Measurements from ENCODE around the gene TANC2.

The TANC2 gene

DNA sequence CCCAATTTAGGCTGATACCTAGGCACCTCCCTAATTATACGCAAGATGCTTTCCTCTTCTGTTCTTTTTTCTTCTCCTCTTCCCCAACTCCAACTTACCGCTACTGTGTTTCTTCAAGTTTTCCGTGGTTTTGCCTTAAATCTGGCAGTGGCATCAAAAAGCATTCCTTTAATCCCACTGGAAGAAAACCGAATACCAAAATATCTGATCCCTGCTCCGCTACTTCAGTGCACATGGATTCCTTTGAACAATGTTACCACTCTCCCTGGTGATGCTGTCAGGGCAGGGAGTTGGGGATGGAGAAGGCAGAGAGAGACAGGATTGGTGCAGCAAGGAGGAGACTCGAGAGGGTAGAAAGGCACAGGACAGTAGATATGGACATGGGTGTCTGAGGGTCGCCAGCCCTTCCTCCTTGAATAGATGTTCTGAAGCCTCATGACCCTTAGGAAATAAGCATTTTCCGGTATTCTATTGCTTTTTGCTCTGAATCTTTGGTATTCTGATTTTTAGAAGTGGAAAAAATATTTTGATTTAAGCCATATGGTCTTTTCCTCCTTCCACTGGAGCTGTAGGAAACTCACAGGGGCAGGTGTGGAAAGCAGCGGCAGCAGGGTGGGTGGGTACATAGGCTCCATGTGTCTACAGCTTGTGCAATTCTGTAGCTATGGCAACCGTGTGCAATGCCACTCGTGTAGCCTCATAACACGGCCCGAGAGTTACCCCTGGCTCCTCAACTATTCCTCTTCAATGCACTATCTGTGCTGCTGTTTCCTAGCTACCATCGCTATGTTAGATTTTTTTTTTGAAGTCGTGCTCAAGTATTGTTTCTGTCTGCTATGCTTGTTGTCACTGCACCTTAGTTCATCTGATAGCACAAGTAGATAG, 32.3 kb upstream of the TANC2 start:
- Histone ChIP-seq H3K9me3 (ENCODE audit: low read length) (no peaks in the 10 kb centered on the region), H3K4me3 (ENCODE audit: low read depth in 1 of 2, low read length in 2 of 2) (no peak overlapping the region), H3K4me1 (ENCODE audit: insufficient read depth, low read length) (no peaks in the 10 kb centered on the region), H3K27me3 (ENCODE audit: control insufficient read depth in 1 of 2, insufficient read depth in 2 of 2, low read length in 2 of 2) (no peaks in the 10 kb centered on the region), H3K27ac (ENCODE audit: low read depth, low read length) (no peak overlapping the region), H3K9ac (ENCODE audit: low read length) (no peak overlapping the region), H3K36me3 (ENCODE audit: insufficient read depth, low read length) (no peaks in the 10 kb centered on the region)

DNA sequence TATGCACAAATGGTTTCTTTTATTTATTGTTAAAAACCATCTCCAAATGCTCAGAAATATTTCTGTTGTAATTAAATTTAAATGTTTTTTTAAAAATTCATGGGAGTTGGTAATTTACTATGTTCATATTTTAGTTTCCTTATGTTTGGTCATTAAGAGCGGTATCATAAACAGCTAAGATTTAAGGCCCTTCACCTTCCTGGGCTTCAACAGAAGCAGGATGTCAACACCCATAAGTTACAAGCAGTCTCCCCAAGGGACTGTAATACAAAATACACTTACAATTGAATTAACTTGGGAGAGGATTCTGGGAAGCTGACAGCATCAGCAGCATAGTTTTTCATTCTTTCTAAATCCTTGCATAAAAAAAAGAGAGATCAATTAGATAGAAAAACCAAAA, 30.9 kb upstream of the TANC2 start:
- no peak overlapping the region for H3K27ac ChIP-seq (ENCODE audit: low read depth, low read length)
- H3K4me1 ChIP-seq (ENCODE audit: insufficient read depth, low read length), result no peaks in the 10 kb centered on the region
- H3K9ac ChIP-seq (ENCODE audit: low read length), result no peak overlapping the region
- H3K9me3 ChIP-seq (ENCODE audit: low read length), result no peaks in the 10 kb centered on the region
- no peak overlapping the region for H3K4me3 ChIP-seq (ENCODE audit: low read depth in 1 of 2, low read length in 2 of 2)
- no peaks in the 10 kb centered on the region for H3K36me3 ChIP-seq (ENCODE audit: insufficient read depth, low read length)
- H3K27me3 ChIP-seq (ENCODE audit: control insufficient read depth in 1 of 2, insufficient read depth in 2 of 2, low read length in 2 of 2), result no peaks in the 10 kb centered on the region

DNA sequence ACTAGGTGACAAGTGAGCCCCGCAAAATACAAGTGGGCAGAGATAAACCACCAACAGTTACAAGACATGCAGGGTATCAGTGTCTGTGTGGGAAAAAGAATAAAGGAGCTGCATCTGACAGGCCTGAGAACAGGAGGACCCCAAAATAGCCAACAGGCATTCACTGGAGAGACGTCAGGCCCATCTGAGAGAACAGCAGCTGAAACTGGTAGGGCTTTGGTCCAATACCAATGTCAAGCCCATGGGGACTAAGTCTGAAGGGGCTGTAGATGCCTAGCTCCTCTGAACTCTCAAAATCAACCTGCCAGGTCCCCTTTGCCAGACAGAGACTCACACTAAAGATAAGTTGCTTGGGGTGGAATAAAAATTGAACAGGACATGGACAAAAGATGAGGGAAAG, 30.5 kb upstream of the TANC2 start:
- Histone ChIP-seq H3K4me1 (ENCODE audit: insufficient read depth, low read length) (no peaks in the 10 kb centered on the region), H3K27ac (ENCODE audit: low read depth, low read length) (no peak overlapping the region), H3K27me3 (ENCODE audit: control insufficient read depth in 1 of 2, insufficient read depth in 2 of 2, low read length in 2 of 2) (no peaks in the 10 kb centered on the region), H3K36me3 (ENCODE audit: insufficient read depth, low read length) (no peaks in the 10 kb centered on the region), H3K4me3 (ENCODE audit: low read depth in 1 of 2, low read length in 2 of 2) (no peak overlapping the region), H3K9ac (ENCODE audit: low read length) (no peak overlapping the region), H3K9me3 (ENCODE audit: low read length) (no peaks in the 10 kb centered on the region)

DNA sequence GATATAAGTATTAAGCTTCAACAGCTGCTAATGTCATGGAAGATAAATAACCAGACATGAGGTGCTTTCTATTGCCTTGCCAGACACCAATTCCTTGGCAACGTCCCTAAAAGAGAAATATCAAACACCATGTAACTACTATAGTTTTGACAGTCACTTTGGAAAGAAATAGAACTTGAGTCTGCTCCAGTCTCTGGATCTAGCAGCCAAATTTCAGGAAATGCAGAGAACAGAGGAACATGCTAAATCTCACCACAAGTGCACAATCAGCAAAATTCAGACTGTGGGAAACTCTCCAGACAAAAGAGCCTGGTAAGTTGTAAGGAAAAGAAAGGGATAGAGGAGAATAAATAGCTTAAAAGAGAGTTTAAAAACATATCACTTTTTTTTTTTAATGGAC, 28.4 kb upstream of the TANC2 start:
- Histone ChIP-seq H3K4me1 (ENCODE audit: insufficient read depth, low read length) (no peaks in the 10 kb centered on the region), H3K4me3 (ENCODE audit: low read depth in 1 of 2, low read length in 2 of 2) (no peak overlapping the region), H3K27me3 (ENCODE audit: control insufficient read depth in 1 of 2, insufficient read depth in 2 of 2, low read length in 2 of 2) (no peaks in the 10 kb centered on the region), H3K9ac (ENCODE audit: low read length) (no peak overlapping the region), H3K36me3 (ENCODE audit: insufficient read depth, low read length) (no peaks in the 10 kb centered on the region), H3K9me3 (ENCODE audit: low read length) (peaks cover 6% of the 10 kb centered on the region), H3K27ac (ENCODE audit: low read depth, low read length) (no peak overlapping the region)

DNA sequence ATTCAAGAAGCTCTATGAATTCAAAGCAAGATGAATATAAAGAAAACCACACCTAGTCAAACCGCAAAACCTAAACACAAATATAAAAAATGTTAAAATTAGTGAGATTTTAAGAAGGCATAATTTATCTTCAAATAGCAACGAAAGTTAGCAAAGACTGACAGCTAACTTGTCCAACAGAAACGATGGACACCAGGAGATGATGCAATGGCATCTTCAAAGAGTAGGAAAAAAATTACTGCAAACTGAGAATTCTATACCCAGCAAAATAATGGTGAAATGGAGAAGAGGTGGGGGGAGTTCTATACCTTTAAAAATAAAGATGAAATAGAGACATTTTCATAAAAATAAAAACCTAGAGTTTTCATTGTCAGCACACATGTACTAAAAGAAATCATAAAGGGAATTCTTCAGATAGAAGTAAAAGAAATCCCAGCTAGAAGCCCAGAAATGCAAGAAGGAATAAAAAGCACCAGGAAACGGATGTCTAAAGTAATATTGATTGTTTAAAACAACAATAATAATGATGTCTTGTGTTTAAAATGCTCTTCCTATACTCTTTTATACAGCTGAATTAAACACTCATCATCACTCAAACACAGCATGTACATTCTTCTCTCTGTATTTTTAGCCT, 24.6 kb upstream of the TANC2 start:
- H3K4me1 ChIP-seq (ENCODE audit: insufficient read depth, low read length), result no peaks in the 10 kb centered on the region
- H3K9ac ChIP-seq (ENCODE audit: low read length), result no peak overlapping the region
- no peak overlapping the region for H3K4me3 ChIP-seq (ENCODE audit: low read depth in 1 of 2, low read length in 2 of 2)
- no peak overlapping the region for H3K27ac ChIP-seq (ENCODE audit: low read depth, low read length)
- H3K27me3 ChIP-seq (ENCODE audit: control insufficient read depth in 1 of 2, insufficient read depth in 2 of 2, low read length in 2 of 2), result no peaks in the 10 kb centered on the region
- H3K36me3 ChIP-seq (ENCODE audit: insufficient read depth, low read length), result no peaks in the 10 kb centered on the region
- peaks cover 6% of the 10 kb centered on the region for H3K9me3 ChIP-seq (ENCODE audit: low read length)

DNA sequence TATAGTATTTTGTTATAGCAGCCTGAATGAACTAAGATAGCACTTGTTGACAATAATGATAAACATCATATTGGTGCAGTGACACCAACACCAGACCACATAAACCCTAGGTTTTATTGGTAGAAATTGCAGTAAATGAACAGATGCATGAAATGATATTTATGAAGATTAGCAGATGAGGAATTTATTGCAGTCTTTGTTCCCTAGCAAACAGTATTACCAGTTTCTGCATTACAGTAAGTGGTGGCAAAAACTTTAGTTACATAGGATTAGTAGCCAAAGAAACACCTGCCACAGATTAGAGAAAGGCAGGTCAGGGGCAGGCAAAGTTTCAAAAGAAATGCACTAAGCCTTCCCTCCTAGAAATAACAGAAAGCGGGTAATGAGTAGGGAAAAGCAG, 17.7 kb upstream of the TANC2 start:
- Histone ChIP-seq H3K36me3 (ENCODE audit: insufficient read depth, low read length) (no peaks in the 10 kb centered on the region), H3K9ac (ENCODE audit: low read length) (no peak overlapping the region), H3K4me3 (ENCODE audit: low read depth in 1 of 2, low read length in 2 of 2) (no peak overlapping the region), H3K27ac (ENCODE audit: low read depth, low read length) (no peak overlapping the region), H3K27me3 (ENCODE audit: control insufficient read depth in 1 of 2, insufficient read depth in 2 of 2, low read length in 2 of 2) (no peaks in the 10 kb centered on the region), H3K9me3 (ENCODE audit: low read length) (no peaks in the 10 kb centered on the region), H3K4me1 (ENCODE audit: insufficient read depth, low read length) (no peaks in the 10 kb centered on the region)

DNA sequence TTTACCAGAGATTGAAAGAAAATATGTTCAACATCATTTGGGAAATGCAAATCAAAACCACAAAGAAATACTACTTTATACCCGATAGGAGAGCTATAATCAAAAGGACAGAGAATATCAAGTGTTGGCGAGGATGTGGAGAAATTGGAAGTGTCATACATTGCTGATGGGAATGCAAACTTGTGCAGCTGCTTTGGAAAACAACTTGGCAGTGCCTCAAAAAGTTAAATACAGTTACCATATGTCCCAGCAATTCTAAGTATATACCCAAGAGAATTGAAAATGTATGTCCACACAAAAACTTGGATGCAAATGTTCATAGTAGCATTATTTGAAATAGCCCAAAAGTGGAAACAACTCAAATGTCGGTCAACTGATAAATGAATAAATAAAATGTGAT, 17.0 kb upstream of the TANC2 start:
- no peak overlapping the region for H3K4me3 ChIP-seq (ENCODE audit: low read depth in 1 of 2, low read length in 2 of 2)
- H3K4me1 ChIP-seq (ENCODE audit: insufficient read depth, low read length), result no peaks in the 10 kb centered on the region
- H3K36me3 ChIP-seq (ENCODE audit: insufficient read depth, low read length), result no peaks in the 10 kb centered on the region

DNA sequence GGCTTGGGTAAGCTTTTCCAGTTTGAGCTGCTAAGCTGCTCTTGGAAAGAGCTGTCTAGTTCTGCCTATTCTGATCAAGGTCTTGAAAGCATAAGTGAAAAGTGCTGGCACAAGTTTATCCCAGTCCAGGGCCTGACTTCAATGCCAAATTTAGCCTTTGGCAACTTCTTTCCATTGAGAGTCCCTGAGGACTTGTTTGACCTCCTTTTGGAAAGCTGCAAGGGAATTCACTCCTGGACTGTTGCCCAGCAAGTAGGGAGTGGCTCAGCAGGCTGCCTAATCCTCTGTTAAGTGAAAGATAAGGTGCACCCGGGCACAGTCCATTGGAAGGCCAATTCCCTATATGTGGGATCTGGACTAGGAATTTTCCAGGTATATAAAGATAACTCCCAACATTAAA, 16.0 kb upstream of the TANC2 start:
- Histone ChIP-seq H3K9me3 (ENCODE audit: low read length) (no peaks in the 10 kb centered on the region), H3K9ac (ENCODE audit: low read length) (no peak overlapping the region), H3K27ac (ENCODE audit: low read depth, low read length) (no peak overlapping the region), H3K27me3 (ENCODE audit: control insufficient read depth in 1 of 2, insufficient read depth in 2 of 2, low read length in 2 of 2) (no peaks in the 10 kb centered on the region), H3K4me1 (ENCODE audit: insufficient read depth, low read length) (no peaks in the 10 kb centered on the region), H3K4me3 (ENCODE audit: low read depth in 1 of 2, low read length in 2 of 2) (no peak overlapping the region), H3K36me3 (ENCODE audit: insufficient read depth, low read length) (no peaks in the 10 kb centered on the region)

More for the DNA sequence above, 17.0 kb upstream of the TANC2 start:
- Histone ChIP-seq H3K9ac (ENCODE audit: low read length) (no peak overlapping the region), H3K9me3 (ENCODE audit: low read length) (no peaks in the 10 kb centered on the region), H3K27ac (ENCODE audit: low read depth, low read length) (no peak overlapping the region), H3K27me3 (ENCODE audit: control insufficient read depth in 1 of 2, insufficient read depth in 2 of 2, low read length in 2 of 2) (no peaks in the 10 kb centered on the region)

DNA sequence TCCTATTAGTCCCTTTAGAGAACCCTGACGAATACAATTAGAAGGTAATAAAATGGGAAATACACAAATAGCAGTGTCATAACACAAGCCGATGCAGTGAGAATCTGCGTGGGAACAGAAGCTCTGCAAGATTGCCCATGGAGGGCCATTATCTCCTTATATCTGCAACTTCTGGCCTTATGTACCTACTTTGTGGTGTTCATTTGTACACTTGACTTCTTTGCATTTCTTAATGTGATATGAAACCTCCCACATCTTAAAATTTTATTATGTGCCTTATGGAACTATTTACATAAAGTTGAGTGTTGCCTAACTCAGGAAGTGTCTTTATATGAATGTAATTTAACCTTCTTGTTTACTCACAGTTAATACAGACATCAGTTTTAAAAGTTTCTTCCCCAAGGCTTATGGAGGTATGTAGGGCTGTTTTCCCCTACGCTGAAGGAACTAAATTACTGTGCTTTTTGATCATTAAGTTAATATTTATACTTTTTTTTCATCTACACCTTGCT, 10.1 kb upstream of the TANC2 start:
- H3K4me3 ChIP-seq (ENCODE audit: low read depth in 1 of 2, low read length in 2 of 2), result no peak overlapping the region
- no peak overlapping the region for H3K9ac ChIP-seq (ENCODE audit: low read length)
- no peaks in the 10 kb centered on the region for H3K4me1 ChIP-seq (ENCODE audit: insufficient read depth, low read length)
- no peak overlapping the region for H3K27ac ChIP-seq (ENCODE audit: low read depth, low read length)
- no peaks in the 10 kb centered on the region for H3K9me3 ChIP-seq (ENCODE audit: low read length)
- H3K36me3 ChIP-seq (ENCODE audit: insufficient read depth, low read length), result no peaks in the 10 kb centered on the region
- H3K27me3 ChIP-seq (ENCODE audit: control insufficient read depth in 1 of 2, insufficient read depth in 2 of 2, low read length in 2 of 2), result no peaks in the 10 kb centered on the region

DNA sequence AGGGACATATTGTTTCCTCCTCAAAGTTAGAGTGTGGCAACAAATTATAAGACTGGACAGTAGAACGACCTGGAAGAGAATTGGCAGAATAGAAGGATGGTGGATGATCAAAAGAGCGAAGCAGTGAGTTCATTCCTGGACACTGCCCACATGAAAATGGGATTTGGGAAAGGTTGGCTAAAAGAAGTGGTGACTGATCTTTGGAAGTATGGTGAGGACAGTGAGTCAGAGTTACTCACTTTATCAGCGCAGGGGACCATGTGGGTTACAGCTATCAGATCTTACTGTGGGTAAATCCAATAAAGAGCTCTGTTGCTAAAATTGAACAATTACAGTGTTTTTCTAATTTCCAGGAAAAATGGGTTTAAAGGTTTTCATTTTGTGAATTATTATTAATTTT, 2.7 kb upstream of the TANC2 start:
- no peaks in the 10 kb centered on the region for H3K36me3 ChIP-seq (ENCODE audit: insufficient read depth, low read length)
- H3K9me3 ChIP-seq (ENCODE audit: low read length), result no peaks in the 10 kb centered on the region
- H3K4me1 ChIP-seq (ENCODE audit: insufficient read depth, low read length), result peaks cover 9% of the 10 kb centered on the region
- H3K9ac ChIP-seq (ENCODE audit: low read length), result no peak overlapping the region
- no peaks in the 10 kb centered on the region for H3K27me3 ChIP-seq (ENCODE audit: control insufficient read depth in 1 of 2, insufficient read depth in 2 of 2, low read length in 2 of 2)
- no peak overlapping the region for H3K4me3 ChIP-seq (ENCODE audit: low read depth in 1 of 2, low read length in 2 of 2)
- no peak overlapping the region for H3K27ac ChIP-seq (ENCODE audit: low read depth, low read length)

DNA sequence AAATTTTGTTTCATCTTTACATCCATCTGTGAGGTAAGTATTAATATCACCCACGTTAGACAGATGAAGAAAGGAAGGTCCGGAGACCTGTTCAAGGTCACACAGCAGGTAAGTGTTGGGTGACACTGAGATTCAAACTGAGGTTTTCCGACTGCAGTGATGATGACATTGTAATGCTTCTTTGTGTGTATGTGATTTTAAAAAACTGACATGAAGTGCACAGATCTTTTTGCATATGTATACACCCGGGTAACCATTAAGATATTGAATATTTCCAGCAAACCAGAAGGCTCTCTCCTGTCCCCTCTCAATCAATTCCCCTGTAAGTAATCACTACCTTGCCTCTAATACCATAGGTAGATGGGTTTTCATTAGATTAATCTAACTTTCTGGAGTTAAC, 1.5 kb upstream of the TANC2 start:
- no peak overlapping the region for H3K27ac ChIP-seq (ENCODE audit: low read depth, low read length)
- H3K36me3 ChIP-seq (ENCODE audit: insufficient read depth, low read length), result no peaks in the 10 kb centered on the region
- H3K4me3 ChIP-seq (ENCODE audit: low read depth in 1 of 2, low read length in 2 of 2), result no peak overlapping the region
- H3K27me3 ChIP-seq (ENCODE audit: control insufficient read depth in 1 of 2, insufficient read depth in 2 of 2, low read length in 2 of 2), result no peaks in the 10 kb centered on the region
- H3K4me1 ChIP-seq (ENCODE audit: insufficient read depth, low read length), result peaks cover 14% of the 10 kb centered on the region
- H3K9me3 ChIP-seq (ENCODE audit: low read length), result no peaks in the 10 kb centered on the region
- no peak overlapping the region for H3K9ac ChIP-seq (ENCODE audit: low read length)
